MM.1S (cell line): ENCODE results near the gene HSF2BP.

Source experiments
- EZH2 ChIP-seq: fragments of 300-600 bp; sonication (generic); optimal IDR thresholded peaks from 2 replicates; pipeline ENCODE3; 2017; ENCODE audit warnings: low read depth, mild to moderate bottlenecking, antibody characterized with exemption, low read length, mixed read lengths
- EZH2phosphoT487 ChIP-seq: fragments of 300-600 bp; sonication (generic); IDR thresholded peaks from 2 replicates; pipeline ENCODE4 v1.6.1; 2018; ENCODE audit warnings: antibody characterized with exemption, low read length
- TF ChIP-seq, protein P1 (sequence below): fragments of 300-600 bp; sonication (generic); IDR thresholded peaks from 2 replicates; pipeline ENCODE4 v1.5.1; 2016; ENCODE audit warnings: antibody characterized with exemption, low read length, mixed read lengths

GRCh38 chr21:43646550-43647260 lies 12.6 kb downstream of the HSF2BP start:
- TF ChIP-seq, protein P1, sequence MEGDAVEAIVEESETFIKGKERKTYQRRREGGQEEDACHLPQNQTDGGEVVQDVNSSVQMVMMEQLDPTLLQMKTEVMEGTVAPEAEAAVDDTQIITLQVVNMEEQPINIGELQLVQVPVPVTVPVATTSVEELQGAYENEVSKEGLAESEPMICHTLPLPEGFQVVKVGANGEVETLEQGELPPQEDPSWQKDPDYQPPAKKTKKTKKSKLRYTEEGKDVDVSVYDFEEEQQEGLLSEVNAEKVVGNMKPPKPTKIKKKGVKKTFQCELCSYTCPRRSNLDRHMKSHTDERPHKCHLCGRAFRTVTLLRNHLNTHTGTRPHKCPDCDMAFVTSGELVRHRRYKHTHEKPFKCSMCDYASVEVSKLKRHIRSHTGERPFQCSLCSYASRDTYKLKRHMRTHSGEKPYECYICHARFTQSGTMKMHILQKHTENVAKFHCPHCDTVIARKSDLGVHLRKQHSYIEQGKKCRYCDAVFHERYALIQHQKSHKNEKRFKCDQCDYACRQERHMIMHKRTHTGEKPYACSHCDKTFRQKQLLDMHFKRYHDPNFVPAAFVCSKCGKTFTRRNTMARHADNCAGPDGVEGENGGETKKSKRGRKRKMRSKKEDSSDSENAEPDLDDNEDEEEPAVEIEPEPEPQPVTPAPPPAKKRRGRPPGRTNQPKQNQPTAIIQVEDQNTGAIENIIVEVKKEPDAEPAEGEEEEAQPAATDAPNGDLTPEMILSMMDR: peak; percentile 100
- TF ChIP-seq EZH2phosphoT487 (no peak), EZH2 (no peak)
